ENCODE data around the gene CHADL. TPM values are rescaled to one million over a fixed set of nuclear protein-coding genes. Genes with fewer than 3 reads are reported as not detected.

Gene CHADL
- total RNA-seq, 2 donors from 2014 or later: 0.41 to 0.50 TPM

DNA sequence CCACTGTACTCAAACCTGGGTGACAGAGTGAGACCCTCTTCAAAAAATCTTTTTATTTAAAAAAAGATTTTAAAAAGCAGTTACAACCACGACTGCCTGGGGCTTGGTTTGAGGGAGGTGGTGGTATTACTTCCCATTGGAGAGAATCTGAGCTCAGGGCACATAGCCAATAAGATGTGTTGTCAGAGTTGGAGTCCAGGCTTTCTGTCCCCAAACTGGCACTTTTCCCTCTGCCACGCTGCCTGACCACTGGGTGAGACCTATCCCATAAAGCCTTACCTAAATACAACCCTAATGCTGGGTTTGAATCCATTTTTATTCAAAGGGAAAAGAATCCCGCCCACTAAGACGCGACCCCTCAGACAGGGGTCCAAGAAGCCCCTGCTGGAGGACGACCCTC lies 11.5 kb downstream of the CHADL start:
- Mint-ChIP-seq H3K27ac (no peak overlapping the region), H3K9me3 (no peaks in the 10 kb centered on the region), H3K4me1 (peaks cover 3% of the 10 kb centered on the region), H3K27me3 (no peaks in the 10 kb centered on the region), H3K4me3 (no peak overlapping the region), H3K36me3 (ENCODE audit: low read depth) (peaks cover 48% of the 10 kb centered on the region)
- no peak for ATAC-seq (replicated peaks)

DNA sequence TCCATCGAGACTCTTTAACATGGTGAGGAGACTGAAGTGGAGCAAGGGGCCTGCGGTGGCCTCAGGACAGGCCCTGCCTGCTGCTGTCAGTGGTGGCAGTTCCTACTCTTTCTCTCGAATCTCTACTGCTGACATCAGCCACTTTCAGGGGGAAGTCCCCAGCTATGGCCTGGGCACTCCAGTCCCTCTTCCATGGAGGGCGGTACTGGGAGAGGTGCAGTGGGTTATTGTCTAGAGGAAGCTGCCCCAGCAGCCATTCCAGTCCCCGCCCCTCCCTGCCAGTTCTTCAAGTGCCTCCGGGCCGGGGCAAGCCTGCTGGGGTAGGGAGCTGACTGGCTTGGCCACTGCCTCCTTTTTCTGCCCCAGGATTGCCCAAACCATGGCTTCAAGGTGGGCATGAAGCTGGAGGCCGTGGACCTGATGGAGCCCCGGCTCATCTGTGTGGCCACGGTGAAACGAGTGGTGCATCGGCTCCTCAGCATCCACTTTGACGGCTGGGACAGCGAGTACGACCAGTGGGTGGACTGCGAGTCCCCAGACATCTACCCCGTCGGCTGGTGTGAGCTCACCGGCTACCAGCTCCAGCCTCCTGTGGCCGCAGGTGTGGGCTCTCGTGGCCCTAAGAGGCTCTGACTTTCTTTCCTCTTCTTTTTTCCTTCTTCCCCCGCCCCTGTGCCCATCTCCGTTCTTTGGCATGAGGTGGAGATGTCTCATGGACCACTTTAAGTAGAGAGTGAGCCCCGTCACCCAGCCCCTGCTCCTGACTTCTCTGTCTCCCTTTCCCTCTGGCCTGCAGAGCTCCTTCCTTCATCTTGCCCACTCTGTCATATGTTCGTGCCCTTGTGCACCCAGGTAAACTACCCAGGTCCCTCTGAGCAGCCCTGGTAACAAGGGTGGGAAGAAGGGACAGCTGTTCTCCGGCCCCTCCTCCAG lies 13.7 kb downstream of the CHADL start:
- Mint-ChIP-seq H3K27me3 (no peaks in the 10 kb centered on the region), H3K4me3 (no peak overlapping the region), H3K36me3 (ENCODE audit: low read depth) (peaks cover 66% of the 10 kb centered on the region), H3K4me1 (no peaks in the 10 kb centered on the region), H3K27ac (no peak overlapping the region), H3K9me3 (no peaks in the 10 kb centered on the region)
- no peak for ATAC-seq (replicated peaks)

- no peak for ATAC-seq (replicated peaks)
Measured at GRCh38 chr22:41223535-41223934, 17.2 kb downstream of the CHADL start.

DNA sequence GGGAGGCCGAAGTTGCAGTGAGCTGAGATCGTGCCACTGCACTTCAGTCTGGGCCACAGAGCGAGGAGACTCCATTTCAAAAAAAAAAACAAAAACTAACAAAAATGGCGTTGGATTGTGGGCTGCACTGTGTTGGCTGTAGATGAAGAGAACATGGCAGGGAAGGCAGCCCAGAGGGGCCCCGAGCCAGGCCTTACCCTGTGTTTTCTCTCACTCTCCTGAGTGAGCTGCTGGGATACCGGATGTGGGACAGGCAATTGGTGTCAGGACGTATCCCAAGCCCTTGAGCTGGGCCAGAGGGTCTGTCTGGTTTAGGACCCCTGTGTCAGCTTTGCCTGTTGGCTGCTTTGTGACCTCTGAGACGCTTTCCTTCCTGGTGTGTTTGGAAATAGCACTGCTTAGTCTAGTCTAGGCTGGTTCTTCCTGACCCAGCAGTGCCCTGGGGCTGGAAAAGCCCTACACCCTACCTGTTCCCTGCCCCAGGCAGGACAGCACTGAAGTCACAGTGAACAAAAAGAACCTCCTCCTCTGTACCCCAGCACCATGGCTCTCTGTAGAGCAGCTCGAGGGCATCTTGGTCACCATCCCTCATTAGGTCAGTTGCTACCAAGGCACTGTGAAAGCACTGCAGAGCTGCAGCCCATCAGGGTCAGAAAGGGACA lies 17.8 kb downstream of the CHADL start:
- H3K36me3 Mint-ChIP-seq (ENCODE audit: low read depth): peaks cover 87% of the 10 kb centered on the region
- H3K27ac Mint-ChIP-seq: no peak overlapping the region
- no peaks in the 10 kb centered on the region for H3K9me3 Mint-ChIP-seq
- no peak overlapping the region for H3K4me3 Mint-ChIP-seq
- ATAC-seq (replicated peaks): no peak
- peaks cover under 1% of the 10 kb centered on the region for H3K4me1 Mint-ChIP-seq
- no peaks in the 10 kb centered on the region for H3K27me3 Mint-ChIP-seq

More at GRCh38 chr22:41223535-41223934, 17.2 kb downstream of the CHADL start:
- H3K4me1 Mint-ChIP-seq: no peaks in the 10 kb centered on the region
- H3K36me3 Mint-ChIP-seq (ENCODE audit: low read depth): peaks cover 88% of the 10 kb centered on the region
- H3K27ac Mint-ChIP-seq: no peak overlapping the region
- no peaks in the 10 kb centered on the region for H3K9me3 Mint-ChIP-seq
- no peak overlapping the region for H3K4me3 Mint-ChIP-seq
- no peaks in the 10 kb centered on the region for H3K27me3 Mint-ChIP-seq

- Mint-ChIP-seq H3K27me3 (no peaks in the 10 kb centered on the region), H3K9me3 (no peaks in the 10 kb centered on the region), H3K4me1 (peaks cover 11% of the 10 kb centered on the region), H3K27ac (peak overlapping the region; percentile 86), H3K4me3 (peak overlapping the region; percentile 66), H3K36me3 (ENCODE audit: low read depth) (peaks cover 92% of the 10 kb centered on the region)
- peak; percentile 96 for ATAC-seq (replicated peaks)
Measured at GRCh38 chr22:41217553-41218157, 23.1 kb downstream of the CHADL start.

GRCh38 chr22:41216984-41217383 lies 23.7 kb downstream of the CHADL start:
- no peak for ATAC-seq (replicated peaks)
- Mint-ChIP-seq H3K36me3 (ENCODE audit: low read depth) (peaks cover 92% of the 10 kb centered on the region), H3K4me1 (peaks cover 11% of the 10 kb centered on the region), H3K9me3 (no peaks in the 10 kb centered on the region), H3K27ac (peak overlapping the region; percentile 86), H3K4me3 (peak overlapping the region; percentile 66), H3K27me3 (no peaks in the 10 kb centered on the region)

DNA sequence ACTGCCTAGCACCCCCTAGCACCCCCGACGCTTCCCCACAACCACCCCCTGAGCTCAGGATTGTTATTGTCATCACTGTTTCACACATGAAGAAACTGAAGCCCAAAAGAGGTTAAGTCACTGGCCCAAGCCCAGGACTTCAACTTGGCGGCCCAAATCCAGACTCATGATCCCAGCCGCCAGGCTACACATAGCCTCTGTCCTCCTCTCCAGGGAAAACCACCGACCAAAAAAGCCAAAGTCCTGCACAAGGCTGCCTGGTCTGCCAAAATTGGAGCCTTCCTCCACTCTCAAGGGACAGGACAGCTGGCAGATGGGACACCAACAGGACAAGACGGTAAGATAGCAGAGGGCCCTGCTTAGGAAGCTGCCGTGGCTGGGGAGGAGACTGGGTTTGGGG lies 24.8 kb downstream of the CHADL start:
- H3K4me3 Mint-ChIP-seq: no peak overlapping the region
- peaks cover 11% of the 10 kb centered on the region for H3K4me1 Mint-ChIP-seq
- H3K36me3 Mint-ChIP-seq (ENCODE audit: low read depth): peaks cover 87% of the 10 kb centered on the region
- no peak overlapping the region for H3K27ac Mint-ChIP-seq
- no peaks in the 10 kb centered on the region for H3K9me3 Mint-ChIP-seq
- no peaks in the 10 kb centered on the region for H3K27me3 Mint-ChIP-seq
- no peak for ATAC-seq (replicated peaks)

DNA sequence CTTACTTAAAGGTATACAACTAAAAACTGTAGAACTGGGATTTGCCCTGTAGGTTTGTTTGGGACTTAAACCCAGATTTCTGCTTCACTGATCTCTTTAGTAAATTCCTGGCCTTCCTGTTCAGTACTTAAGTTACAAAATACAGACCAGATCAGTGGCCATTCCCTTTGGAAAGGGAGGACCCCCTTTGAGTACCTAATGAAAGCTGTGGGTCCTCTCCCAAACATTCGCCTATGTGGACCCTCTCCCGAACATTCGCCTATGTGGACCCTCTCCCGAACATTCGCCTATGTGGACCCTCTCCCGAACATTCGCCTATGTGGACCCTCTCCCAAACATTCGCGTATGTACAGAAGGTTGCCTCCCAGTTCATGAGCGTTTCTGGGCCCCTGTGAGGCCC lies 25.3 kb downstream of the CHADL start:
- Mint-ChIP-seq H3K4me1 (peaks cover 11% of the 10 kb centered on the region), H3K36me3 (ENCODE audit: low read depth) (peaks cover 87% of the 10 kb centered on the region), H3K27ac (no peak overlapping the region), H3K27me3 (no peaks in the 10 kb centered on the region), H3K4me3 (no peak overlapping the region), H3K9me3 (no peaks in the 10 kb centered on the region)
- no peak for ATAC-seq (replicated peaks)

DNA sequence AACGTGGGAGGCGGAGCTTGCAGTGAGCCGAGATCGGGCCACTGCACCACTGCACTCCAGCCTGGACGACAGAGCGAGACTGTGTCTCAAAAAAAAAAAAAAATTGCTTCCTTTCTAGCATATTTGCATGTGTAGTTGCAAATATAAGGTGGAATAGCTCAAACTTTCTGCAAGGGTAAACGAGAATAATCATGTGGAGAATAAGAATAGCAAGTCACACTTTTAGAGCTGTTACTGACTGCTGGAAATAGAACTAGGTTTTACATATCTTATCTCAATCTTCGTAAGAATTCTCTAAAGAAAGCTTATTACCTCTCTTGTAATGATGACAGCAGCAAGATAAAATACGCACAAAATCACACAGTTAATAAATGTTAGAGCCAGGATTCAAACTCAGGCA lies 34.0 kb downstream of the CHADL start:
- no peak for ATAC-seq (replicated peaks)
- no peaks in the 10 kb centered on the region for H3K9me3 Mint-ChIP-seq
- H3K27ac Mint-ChIP-seq: no peak overlapping the region
- H3K27me3 Mint-ChIP-seq: no peaks in the 10 kb centered on the region
- H3K4me1 Mint-ChIP-seq: peaks cover 6% of the 10 kb centered on the region
- peaks cover 41% of the 10 kb centered on the region for H3K36me3 Mint-ChIP-seq (ENCODE audit: low read depth)
- peak overlapping the region; percentile 90 for H3K4me3 Mint-ChIP-seq

GRCh38 chr22:41204992-41205900 lies 35.5 kb downstream of the CHADL start, which contains the start of gene L3MBTL2:
Gene L3MBTL2, plus strand, starts transcription at chr22:41205312. Its CDS starts 51 bp downstream, at chr22:41205363.
- H3K36me3 Mint-ChIP-seq (ENCODE audit: low read depth): peaks cover 30% of the 10 kb centered on the region
- peak within 1 kb of the TSS; percentile 91 for H3K27ac Mint-ChIP-seq
- H3K27me3 Mint-ChIP-seq: no peaks in the 10 kb centered on the region
- H3K9me3 Mint-ChIP-seq: no peaks in the 10 kb centered on the region
- H3K4me1 Mint-ChIP-seq: peaks cover 6% of the 10 kb centered on the region
- peak within 1 kb of the TSS; percentile 90 for H3K4me3 Mint-ChIP-seq
- peak; percentile 100 for ATAC-seq (replicated peaks)

GRCh38 chr22:41204066-41204465 lies 36.7 kb downstream of the CHADL start:
- Mint-ChIP-seq H3K9me3 (no peaks in the 10 kb centered on the region), H3K4me1 (no peaks in the 10 kb centered on the region), H3K27me3 (no peaks in the 10 kb centered on the region), H3K27ac (peak overlapping the region; percentile 75), H3K4me3 (peak overlapping the region; percentile 28), H3K36me3 (ENCODE audit: low read depth) (peaks cover 19% of the 10 kb centered on the region)
- no peak for ATAC-seq (replicated peaks)

GRCh38 chr22:41203118-41203517 lies 37.6 kb downstream of the CHADL start:
- peaks cover 10% of the 10 kb centered on the region for H3K36me3 Mint-ChIP-seq (ENCODE audit: low read depth)
- no peak for ATAC-seq (replicated peaks)
- H3K4me3 Mint-ChIP-seq: no peak overlapping the region
- peaks cover 3% of the 10 kb centered on the region for H3K4me1 Mint-ChIP-seq
- no peak overlapping the region for H3K27ac Mint-ChIP-seq
- H3K9me3 Mint-ChIP-seq: no peaks in the 10 kb centered on the region
- H3K27me3 Mint-ChIP-seq: no peaks in the 10 kb centered on the region

GRCh38 chr22:41201141-41201540 lies 39.6 kb downstream of the CHADL start:
- no peak for ATAC-seq (replicated peaks)
- Mint-ChIP-seq H3K27ac (no peak overlapping the region), H3K4me3 (no peak overlapping the region), H3K27me3 (no peaks in the 10 kb centered on the region), H3K36me3 (ENCODE audit: low read depth) (no peaks in the 10 kb centered on the region), H3K4me1 (peaks cover 8% of the 10 kb centered on the region), H3K9me3 (no peaks in the 10 kb centered on the region)

All from activated T-helper 17 cell treated with anti-CD3 and anti-CD28 coated beads, Interleukin-2, amount 50 U/mL, for 72 hours (primary cell).